Astrocyte (in vitro differentiated cells and primary cell): ENCODE results near the gene H1-8. TPM values are rescaled to one million over a fixed set of nuclear protein-coding genes. Genes with fewer than 3 reads are reported as not detected.

Source experiments
- DNase-seq: peaks from one replicate; pipeline ENCODE4 v3.0.0-alpha.2; 2010; ENCODE audit warnings: low read depth
- FAIRE-seq: peaks from 2 replicates; lab custom pipeline; 2011; peaks lifted over from hg19 to GRCh38; lab: Jason Lieb, UNC
- H2AFZ ChIP-seq: 2 replicates; pipeline ENCODE4 v1.6.0; 2012; ENCODE audit warnings: low read depth, low read length, inconsistent platforms
- H3K27ac ChIP-seq: 2 replicates; pipeline ENCODE4 v1.5.1; 2011; ENCODE audit warnings: low read depth, low read length, inconsistent platforms
- H3K27me3 ChIP-seq: 2 replicates; pipeline ENCODE4 v1.6.0; 2011; ENCODE audit warnings: low read length, inconsistent platforms; ENCODE audit not compliant: insufficient read depth
- H3K36me3 ChIP-seq: 2 replicates; pipeline ENCODE4 v1.5.1; 2011; ENCODE audit warnings: low read length, inconsistent platforms; ENCODE audit not compliant: insufficient read depth
- H3K4me1 ChIP-seq: 2 replicates; pipeline ENCODE4 v1.5.1; 2011; ENCODE audit warnings: low read length, inconsistent platforms; ENCODE audit not compliant: insufficient read depth
- H3K4me2 ChIP-seq: 2 replicates; pipeline ENCODE4 v1.6.0; 2012; ENCODE audit warnings: low read length, inconsistent platforms
- H3K4me3 ChIP-seq: 2 replicates; pipeline ENCODE4 v1.5.1; 2011; ENCODE audit warnings: low read depth, mild to moderate bottlenecking, low read length, inconsistent platforms; ENCODE audit not compliant: insufficient read depth
- H3K79me2 ChIP-seq: 2 replicates; pipeline ENCODE4 v1.6.0; 2012; ENCODE audit warnings: mild to moderate bottlenecking, low read length, inconsistent platforms; ENCODE audit not compliant: insufficient read depth
- H3K9ac ChIP-seq: 2 replicates; pipeline ENCODE4 v1.6.0; 2012; ENCODE audit warnings: mild to moderate bottlenecking, low read length, inconsistent platforms
- H3K9me3 ChIP-seq: 2 replicates; pipeline ENCODE4 v1.5.1; 2012; ENCODE audit warnings: low read depth, mild to moderate bottlenecking, low read length, inconsistent platforms; ENCODE audit not compliant: insufficient read depth
- H4K20me1 ChIP-seq: 2 replicates; pipeline ENCODE4 v1.6.0; 2012; ENCODE audit warnings: low read length, inconsistent platforms; ENCODE audit not compliant: insufficient read depth
- H3K27ac Mint-ChIP-seq: one replicate; pipeline ENCODE4 v1.8.0; 2021; ENCODE audit warnings: mild to moderate bottlenecking, mixed read lengths; ENCODE audit not compliant: unreplicated experiment
- H3K27me3 Mint-ChIP-seq: one replicate; pipeline ENCODE4 v1.8.0; 2021; ENCODE audit warnings: low read depth, mixed read lengths; ENCODE audit not compliant: unreplicated experiment
- H3K36me3 Mint-ChIP-seq: one replicate; pipeline ENCODE4 v1.8.0; 2021; ENCODE audit warnings: low read depth, mixed read lengths; ENCODE audit not compliant: unreplicated experiment
- H3K4me1 Mint-ChIP-seq: one replicate; pipeline ENCODE4 v1.8.0; 2021; ENCODE audit warnings: low read depth, mixed read lengths; ENCODE audit not compliant: unreplicated experiment
- H3K4me3 Mint-ChIP-seq: one replicate; pipeline ENCODE4 v1.8.0; 2021; ENCODE audit warnings: mild to moderate bottlenecking, moderate library complexity, mixed read lengths; ENCODE audit not compliant: unreplicated experiment
- H3K9me3 Mint-ChIP-seq: one replicate; pipeline ENCODE4 v1.8.0; 2021; ENCODE audit warnings: mild to moderate bottlenecking, mixed read lengths; ENCODE audit not compliant: unreplicated experiment
- CTCF ChIP-seq: IDR thresholded peaks from 2 replicates; pipeline ENCODE4 v1.5.1; 2011; ENCODE audit warnings: low read depth, mild to moderate bottlenecking, inconsistent platforms, low read length, moderate library complexity; ENCODE audit not compliant: insufficient read depth
- EZH2 ChIP-seq: IDR thresholded peaks from 2 replicates; pipeline ENCODE4 v1.6.1; 2012; ENCODE audit warnings: mild to moderate bottlenecking, low read length, inconsistent platforms; ENCODE audit not compliant: insufficient read depth
- total RNA-seq: library from RNA; stranded (reverse); gene quantifications from 2 replicates; pipeline ENCODE4 v1.2.1, GENCODE V29; 2021

H1-8 gene
- total RNA-seq, 1 donor from 2014 or later = not detected

DNA sequence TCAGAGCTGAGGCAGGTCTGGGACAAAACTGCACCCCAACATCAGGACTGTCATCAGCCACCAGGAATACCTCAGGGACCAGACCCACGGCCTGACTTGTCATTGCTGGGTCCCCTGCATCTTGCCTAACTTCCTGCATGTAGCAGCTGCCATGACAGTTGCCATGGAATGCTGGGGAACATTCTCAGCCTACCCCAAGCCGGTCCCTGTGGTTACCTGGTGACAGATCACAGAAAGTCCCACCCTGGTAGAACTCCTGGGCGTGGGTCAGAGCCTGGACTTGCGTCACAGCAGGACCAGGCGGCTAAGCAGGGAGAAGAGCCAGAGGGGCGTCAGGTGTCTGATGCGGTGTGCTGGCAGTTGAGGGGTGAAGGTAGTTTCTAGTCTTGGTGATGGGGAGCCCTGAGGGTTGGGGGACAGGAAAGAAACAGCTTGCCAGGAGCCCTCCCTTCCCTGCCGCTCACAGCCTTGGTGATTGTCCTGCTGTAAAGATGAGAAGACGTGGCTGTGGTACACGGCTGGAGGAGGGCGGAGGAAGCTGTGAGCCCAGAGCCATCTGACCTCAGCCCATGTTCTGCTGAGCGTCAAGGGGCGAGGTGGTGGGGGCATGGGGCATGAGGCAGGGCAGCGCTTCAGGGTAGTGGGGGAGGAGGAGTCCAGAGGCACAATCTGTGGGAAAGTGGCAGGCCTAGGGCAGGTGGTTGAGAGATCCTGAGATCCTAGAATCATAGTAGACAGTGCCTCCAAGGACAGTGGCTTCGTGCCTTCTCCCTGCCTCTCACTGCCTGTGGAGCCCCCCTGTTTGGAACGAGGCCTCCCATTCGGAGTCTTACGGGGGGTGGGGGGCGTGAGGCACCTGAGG is 5.4 kb downstream of the H1-8 start:
- Histone ChIP-seq H3K27me3 (no peaks in the 10 kb centered on the region), H3K79me2 (no peaks in the 10 kb centered on the region), H3K4me2 (no peak overlapping the region), H2AFZ (no peak overlapping the region), H3K4me1 (peaks cover 9% of the 10 kb centered on the region), H4K20me1 (no peaks in the 10 kb centered on the region), H3K27ac (no peak overlapping the region), H3K4me3 (no peak overlapping the region), H3K9me3 (no peaks in the 10 kb centered on the region), H3K9ac (no peak overlapping the region), H3K36me3 (no peaks in the 10 kb centered on the region)
- Mint-ChIP-seq H3K36me3 (peaks cover 4% of the 10 kb centered on the region), H3K4me3 (peak overlapping the region; percentile 54), H3K27ac (no peak overlapping the region), H3K27me3 (peaks cover 4% of the 10 kb centered on the region), H3K4me1 (peaks cover 21% of the 10 kb centered on the region), H3K9me3 (no peaks in the 10 kb centered on the region)
- FAIRE-seq = no peak
- DNase-seq = no peak
- TF ChIP-seq EZH2 = no peak
- no peak for TF ChIP-seq CTCF

- Histone ChIP-seq H3K27ac (no peak overlapping the region), H3K9ac (no peak overlapping the region), H2AFZ (no peak overlapping the region), H3K4me2 (peak overlapping the region; percentile 5), H3K4me3 (no peak overlapping the region), H3K4me1 (peaks cover 9% of the 10 kb centered on the region), H4K20me1 (no peaks in the 10 kb centered on the region), H3K79me2 (no peaks in the 10 kb centered on the region), H3K36me3 (no peaks in the 10 kb centered on the region), H3K9me3 (no peaks in the 10 kb centered on the region), H3K27me3 (no peaks in the 10 kb centered on the region)
- Mint-ChIP-seq H3K9me3 (no peaks in the 10 kb centered on the region), H3K27me3 (no peaks in the 10 kb centered on the region), H3K4me3 (no peak overlapping the region), H3K27ac (peak overlapping the region; percentile 20), H3K4me1 (peaks cover 23% of the 10 kb centered on the region), H3K36me3 (peaks cover 4% of the 10 kb centered on the region)
- TF ChIP-seq CTCF (no peak), EZH2 (no peak)
- FAIRE-seq (no peak), DNase-seq (peak; percentile 38)
Measured at GRCh38 chr3:129549006-129549800, 6.2 kb downstream of the H1-8 start.
